PFSK-1 (cell line): ENCODE data around the gene ERAS.

ENCODE experiments used
- FOXP2 ChIP-seq: optimal IDR thresholded peaks from 2 replicates; pipeline ENCODE3; 2011; ENCODE audit warnings: borderline replicate concordance, control low read depth, inconsistent platforms; ENCODE audit not compliant: insufficient read depth; ENCODE audit errors: extremely low read length, extremely low read depth
- POLR2AphosphoS5 ChIP-seq: IDR thresholded peaks from 2 replicates; pipeline ENCODE4 v1.6.1; 2012; ENCODE audit warnings: low read depth, mild to moderate bottlenecking, control low read depth, low read length, moderate library complexity
- REST ChIP-seq, 2 experiments: IDR thresholded peaks; 2 replicates each; pipeline versions ENCODE4 v1.6.1 to v1.8.0; 2011 to 2012; ENCODE audit warnings: low read depth in 2 of 2, low read length in 2 of 2, control low read depth in 1 of 2, inconsistent platforms in 1 of 2, mild to moderate bottlenecking in 1 of 2, moderate library complexity in 1 of 2; ENCODE audit not compliant: insufficient read depth in 1 of 2
- SIN3A ChIP-seq: IDR thresholded peaks from 2 replicates; pipeline ENCODE4 v1.6.1; 2012; ENCODE audit warnings: mild to moderate bottlenecking, low read length, moderate library complexity, borderline replicate concordance; ENCODE audit not compliant: insufficient read depth
- TAF1 ChIP-seq: IDR thresholded peaks from 2 replicates; pipeline ENCODE4 v1.6.1; 2012; ENCODE audit warnings: low read length, control low read depth, borderline replicate concordance; ENCODE audit not compliant: insufficient read depth

The ERAS gene

GRCh38 chrX:48782216-48782615 lies 44.1 kb upstream of the ERAS start:
- TF ChIP-seq REST (IDR thresholded peaks at IDR 0.05; ENCODE audit: insufficient read depth in 1 of 2, low read depth in 2 of 2, low read length in 2 of 2) (no peak), SIN3A (no peak), FOXP2 (no peak), TAF1 (no peak), POLR2AphosphoS5 (no peak)

- no peak for TF ChIP-seq REST (IDR thresholded peaks at IDR 0.05; ENCODE audit: insufficient read depth in 1 of 2, low read depth in 2 of 2, low read length in 2 of 2)
- TF ChIP-seq SIN3A, result no peak
- no peak for TF ChIP-seq POLR2AphosphoS5
- TF ChIP-seq FOXP2, result no peak
- no peak for TF ChIP-seq TAF1
These were observed 43.5 kb upstream of the ERAS start for GRCh38 chrX:48782795-48783194.

- TF ChIP-seq REST (IDR thresholded peaks at IDR 0.05; ENCODE audit: insufficient read depth in 1 of 2, low read depth in 2 of 2, low read length in 2 of 2) (no peak), POLR2AphosphoS5 (no peak), TAF1 (no peak), SIN3A (no peak), FOXP2 (no peak)
These were observed 41.6 kb upstream of the ERAS start for GRCh38 chrX:48784726-48785125.

GRCh38 chrX:48785186-48785539 lies 41.1 kb upstream of the ERAS start:
- TF ChIP-seq TAF1, result no peak
- TF ChIP-seq REST (IDR thresholded peaks at IDR 0.05; ENCODE audit: insufficient read depth in 1 of 2, low read depth in 2 of 2, low read length in 2 of 2), result no peak

GRCh38 chrX:48785540-48786214 lies 40.6 kb upstream of the ERAS start:
- TF ChIP-seq REST (IDR thresholded peaks at IDR 0.05; ENCODE audit: insufficient read depth in 1 of 2, low read depth in 2 of 2, low read length in 2 of 2), result no peak
- TF ChIP-seq TAF1, result no peak
- TF ChIP-seq SIN3A, result no peak
- TF ChIP-seq FOXP2, result no peak
- TF ChIP-seq POLR2AphosphoS5, result no peak
